DMS79 (cell line): ENCODE measurements around the gene DNAH14.

Source experiments
- DNase-seq: peaks from one replicate; lab custom pipeline; 2025; lab: John Stamatoyannopoulos, UW

Gene DNAH14

DNA sequence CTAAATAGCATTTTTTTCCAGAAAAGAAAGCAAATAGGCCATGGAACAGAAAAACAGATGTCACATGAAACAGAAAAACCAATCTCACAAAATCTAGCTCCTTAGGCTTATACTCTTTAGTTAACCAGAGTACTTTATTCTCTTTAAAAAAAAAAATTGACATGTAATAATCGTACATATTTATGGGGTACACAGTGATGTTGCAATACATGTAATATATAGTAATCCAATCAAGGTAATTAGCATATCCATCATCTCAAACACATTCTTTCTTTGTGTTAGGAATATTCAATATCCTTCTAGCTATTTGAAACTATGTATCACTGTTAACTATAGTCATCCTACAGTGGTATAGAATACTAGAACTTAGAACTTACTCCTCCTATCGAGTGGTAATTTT, 478.3 kb downstream of the DNAH14 start:
- no peak for DNase-seq

DNA sequence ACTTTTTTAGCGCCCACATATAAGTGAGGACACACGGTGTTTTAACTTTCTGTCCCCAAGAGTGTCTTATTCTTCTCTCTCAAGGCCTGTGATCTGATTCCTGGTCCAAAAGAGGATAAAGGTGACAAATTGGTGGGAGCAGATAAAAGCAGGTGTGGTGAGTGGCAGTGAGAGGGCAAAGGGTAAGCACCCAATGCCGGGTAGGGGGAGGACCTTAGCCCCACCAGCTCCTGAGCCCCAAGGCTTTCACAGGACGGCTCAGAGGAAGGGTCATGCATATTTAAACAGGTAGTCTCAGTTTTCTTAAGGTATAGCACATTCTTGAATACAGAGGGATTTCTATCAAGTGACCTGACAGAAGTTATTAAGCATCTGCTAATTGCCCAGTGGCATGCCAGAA, 478.8 kb downstream of the DNAH14 start:
- DNase-seq = no peak

DNA sequence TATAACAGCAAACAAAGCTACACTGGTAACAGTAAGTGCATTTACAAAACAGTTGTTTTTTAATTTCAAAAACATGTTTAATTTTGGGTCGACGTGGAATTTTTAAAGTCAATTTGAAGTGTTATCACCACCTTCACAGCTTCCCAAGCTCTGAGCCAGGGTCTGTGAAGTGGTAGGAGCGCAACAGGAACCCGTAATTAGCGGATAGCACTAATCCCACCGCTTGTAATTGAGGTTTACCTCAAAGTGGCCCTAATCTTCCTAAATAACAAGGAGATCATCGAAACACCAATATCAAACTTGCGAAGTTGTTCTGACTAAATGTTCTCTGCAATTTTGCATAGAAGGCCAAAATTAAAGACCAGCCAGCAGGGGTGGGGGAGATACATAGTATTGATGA, 479.6 kb downstream of the DNAH14 start:
- DNase-seq = no peak

DNA sequence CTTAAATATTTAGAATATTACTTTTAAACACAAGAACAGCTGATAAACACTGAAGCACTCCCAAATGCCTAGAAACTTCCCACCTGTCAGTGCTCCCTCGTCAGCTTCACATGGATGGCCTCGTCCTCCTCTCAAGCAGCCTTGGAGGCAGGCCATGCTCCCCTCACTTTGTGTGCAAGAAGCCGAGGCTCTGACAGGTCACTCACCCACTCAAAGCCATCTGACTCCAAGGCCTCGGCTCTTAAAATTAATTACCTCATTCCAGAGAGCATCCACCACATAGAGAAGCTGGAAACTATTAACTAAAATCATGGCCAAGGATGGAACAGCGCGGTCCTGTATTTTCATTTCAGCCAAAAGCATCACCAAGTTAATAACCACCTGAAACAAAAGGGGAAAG, 480.6 kb downstream of the DNAH14 start:
- DNase-seq = peak; percentile 58

DNA sequence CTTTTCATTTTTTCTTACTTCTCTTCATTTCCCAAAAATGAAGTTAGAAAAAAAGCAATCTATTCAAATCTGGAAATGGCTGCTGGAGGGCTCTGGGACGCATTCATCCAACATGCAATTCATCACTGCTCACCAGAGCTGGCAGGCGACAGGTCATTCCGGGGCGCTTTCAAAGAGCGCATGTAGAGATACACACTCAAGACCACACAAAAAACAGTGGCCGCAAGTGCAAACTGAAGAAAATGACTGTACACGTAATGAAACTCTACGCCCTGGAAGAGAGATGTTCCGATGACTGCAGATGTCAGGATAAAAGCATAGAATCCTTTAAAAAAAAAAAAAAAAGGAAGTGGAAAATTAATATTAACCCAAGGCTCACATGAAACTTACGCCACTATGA, 482.8 kb downstream of the DNAH14 start:
- DNase-seq = no peak

DNA sequence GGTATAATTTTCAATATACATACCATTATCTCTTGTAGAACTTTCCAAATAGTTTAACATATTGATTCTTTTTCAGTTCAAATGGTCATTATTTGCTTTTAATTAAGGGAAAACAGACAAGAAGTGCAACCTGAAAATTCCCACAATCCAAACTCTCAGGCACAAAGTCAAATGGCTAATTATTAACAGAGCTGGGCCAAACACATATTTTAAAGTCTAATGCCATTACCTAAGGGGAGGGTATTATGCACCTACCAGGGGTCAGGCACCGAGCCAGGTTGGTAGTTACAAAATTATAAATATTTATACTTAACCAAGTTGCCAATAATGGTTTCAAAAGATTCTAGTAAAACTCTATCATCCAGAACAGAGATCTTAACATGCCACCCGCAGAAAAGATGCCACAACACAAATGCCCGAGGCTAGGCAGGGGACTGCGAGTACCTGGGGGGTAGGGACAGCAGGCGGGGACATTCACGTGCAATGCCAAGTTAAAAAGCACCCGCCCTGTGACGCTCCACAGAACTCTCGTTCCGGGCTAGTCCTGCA, 483.4 kb downstream of the DNAH14 start:
- DNase-seq = no peak

DNA sequence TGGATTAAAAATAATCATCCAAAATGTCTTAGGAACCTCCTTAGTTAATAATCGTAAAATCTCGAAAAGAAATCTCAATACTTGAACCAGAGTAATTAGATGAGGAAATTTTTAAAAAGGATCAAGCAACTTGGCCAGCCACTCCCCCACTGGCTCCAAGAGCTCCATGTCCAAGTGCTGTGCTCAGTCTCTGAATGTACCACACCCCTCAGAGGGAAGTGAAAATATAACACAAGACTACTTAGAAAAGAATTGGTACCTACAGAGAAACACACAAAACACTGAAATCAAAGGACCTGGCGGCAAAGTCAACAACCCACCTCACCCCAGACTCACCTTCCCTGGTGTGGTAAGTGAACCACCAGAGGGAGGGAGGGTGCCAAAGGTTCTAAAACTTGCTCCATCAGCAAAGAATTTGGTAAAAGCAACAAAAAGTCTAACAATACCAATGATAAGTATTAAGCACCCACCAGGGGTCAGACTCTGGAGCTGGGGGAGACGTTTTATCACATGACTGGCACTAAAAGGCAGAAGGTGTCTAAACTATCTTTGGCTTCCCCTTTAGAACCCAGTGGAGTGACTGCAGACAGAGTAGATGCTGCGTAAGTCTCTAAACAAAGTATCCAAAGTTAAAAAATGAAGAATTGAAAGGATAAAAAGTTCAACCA, 484.4 kb downstream of the DNAH14 start:
- DNase-seq = no peak

DNA sequence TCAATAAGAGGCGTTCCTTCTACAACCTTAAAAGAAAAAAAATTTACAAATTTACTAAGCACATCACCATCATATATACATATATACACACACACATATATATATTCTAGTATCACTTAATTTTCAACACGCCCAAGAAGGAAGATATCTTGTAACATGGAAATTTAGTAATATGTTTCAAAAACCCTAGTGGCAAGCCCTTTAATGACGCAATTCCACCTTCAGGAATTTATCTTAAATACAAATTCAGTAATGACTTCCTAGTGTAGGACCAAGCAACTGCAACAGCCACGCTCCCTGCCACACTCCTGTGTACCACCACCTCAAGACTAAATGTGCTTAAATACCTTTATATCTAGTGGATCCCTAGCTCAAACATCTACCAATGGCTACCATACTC, 485.8 kb downstream of the DNAH14 start:
- DNase-seq = no peak

DNA sequence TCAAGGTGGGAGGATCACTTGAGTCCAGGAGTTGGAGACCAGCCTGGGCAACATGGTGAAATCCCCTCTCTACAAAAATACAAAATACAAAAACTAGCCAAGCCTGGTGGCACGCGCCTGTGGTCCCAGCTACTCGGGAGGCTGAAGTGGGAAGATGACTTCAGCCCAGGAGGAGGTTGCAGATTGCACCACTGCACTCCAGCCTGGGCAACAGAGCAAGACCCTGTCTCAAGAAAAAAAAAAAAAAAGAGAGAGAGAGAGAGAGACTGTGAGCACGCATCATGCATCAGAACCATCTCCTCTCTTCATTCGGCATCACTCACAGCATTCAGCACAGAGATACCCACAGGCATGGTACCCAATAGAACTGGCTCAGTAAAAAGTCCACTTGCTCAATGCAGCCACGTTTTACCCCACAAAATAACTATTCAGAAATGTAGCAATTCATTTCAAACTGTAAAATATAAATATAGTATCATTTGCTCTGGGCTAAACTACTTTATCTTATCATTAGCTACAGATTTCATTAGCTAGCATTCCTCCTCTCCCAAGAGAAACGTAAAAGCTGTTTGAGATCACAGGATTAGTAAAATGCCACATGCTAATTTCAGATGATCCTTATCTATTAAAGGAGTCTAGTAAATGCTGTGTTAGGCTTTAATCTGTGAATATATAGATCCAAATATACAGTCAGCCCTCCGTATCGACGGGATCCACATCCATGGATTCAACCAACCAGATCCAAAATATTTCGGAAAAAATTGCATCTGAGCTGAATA, 486.7 kb downstream of the DNAH14 start:
- no peak for DNase-seq

DNA sequence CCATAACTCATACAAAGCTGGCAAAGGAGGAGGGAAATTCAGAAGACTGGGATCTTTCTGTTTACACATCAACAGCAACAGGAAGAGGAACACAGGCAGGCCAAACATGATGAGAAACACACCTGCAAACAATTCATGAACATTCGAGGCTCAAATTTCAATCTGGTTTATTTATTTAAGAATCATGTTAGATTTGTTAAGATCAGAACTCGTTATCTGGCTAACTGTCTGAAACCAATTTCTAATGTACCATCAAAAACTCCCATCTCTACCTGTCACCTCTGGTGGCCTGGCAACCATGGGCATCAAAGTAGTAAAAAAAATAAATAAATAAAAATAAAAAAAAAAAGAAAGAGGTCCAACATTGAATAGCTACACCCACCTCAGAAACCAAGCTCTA, 488.6 kb downstream of the DNAH14 start:
- DNase-seq = no peak

DNA sequence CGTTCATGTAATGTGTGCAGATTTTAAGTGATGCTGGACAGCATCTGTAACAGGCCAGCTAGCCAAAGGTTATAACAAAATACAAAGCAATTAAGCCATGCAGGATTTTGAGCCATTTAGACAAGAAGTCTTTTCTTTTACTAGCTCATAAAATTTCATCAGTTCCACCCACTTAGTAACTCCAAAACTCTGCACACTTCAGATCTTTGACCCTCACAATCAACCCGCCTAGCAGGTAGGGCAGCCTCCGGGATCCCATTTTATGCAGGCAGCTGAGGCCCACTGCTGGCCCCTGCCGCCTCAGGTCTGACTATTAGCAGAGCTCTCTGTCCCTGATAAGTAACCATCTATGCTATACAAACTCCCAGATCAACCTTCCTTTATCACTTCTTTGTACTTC, 489.1 kb downstream of the DNAH14 start:
- DNase-seq = no peak

DNA sequence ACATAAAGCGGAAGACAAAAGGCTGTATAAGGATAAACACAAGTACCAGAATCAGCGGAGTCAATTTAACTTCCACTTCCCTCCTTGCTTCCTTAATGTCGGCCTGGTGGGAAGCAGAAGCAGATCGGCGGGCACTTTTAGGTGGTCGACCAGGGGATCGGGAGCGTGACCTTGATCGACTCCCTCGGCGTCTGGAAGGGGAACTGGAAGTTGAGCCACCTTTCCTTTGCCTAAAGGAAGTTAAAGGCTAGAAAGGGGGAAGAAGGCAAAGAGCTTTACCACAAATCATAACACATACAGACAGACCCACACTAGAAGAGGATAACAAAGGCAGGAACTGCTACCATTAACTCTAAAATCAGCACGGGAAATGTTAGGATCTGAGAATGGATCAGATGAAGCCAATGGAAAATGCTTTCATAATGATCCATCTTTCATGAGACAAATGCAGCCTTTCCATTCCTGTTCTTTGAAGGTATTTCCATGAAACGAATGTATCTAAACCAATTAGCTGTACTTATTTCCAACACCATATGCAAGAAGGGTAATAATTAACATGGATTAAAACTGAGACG, 492.6 kb downstream of the DNAH14 start:
- DNase-seq = no peak

DNA sequence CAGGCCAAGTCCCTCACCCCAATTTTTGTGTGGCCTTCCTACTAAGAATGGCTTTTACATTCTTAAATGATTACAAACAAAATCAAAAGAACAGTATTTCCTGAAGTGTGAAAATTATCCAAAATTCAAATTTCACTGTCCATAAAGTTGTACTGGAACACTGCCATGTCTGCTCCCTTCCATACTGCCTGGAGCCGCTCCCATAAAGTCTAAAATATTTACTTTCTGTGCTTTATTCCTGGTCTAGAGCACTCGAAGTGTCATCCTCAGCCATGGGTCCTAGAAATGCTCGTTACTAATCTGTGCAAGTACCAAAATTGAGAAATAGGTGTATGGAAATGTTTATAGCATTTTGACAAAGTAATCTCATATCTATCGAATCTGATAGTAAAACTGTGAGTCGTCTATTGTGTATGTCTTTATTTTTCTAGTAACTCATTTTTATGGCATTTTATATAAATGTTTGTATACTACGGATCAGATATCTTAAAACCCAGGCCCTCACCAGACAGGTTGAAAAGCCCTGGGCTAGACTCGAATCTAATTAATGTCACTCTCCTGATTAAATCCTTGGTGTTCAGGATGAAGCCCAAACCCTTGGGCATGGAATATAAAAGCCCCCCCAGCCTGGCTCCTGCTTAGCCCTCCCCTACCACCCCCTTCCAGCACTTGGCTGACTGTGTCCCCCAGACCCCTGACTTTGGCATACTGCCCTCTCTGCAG, 493.5 kb downstream of the DNAH14 start:
- DNase-seq = no peak

DNA sequence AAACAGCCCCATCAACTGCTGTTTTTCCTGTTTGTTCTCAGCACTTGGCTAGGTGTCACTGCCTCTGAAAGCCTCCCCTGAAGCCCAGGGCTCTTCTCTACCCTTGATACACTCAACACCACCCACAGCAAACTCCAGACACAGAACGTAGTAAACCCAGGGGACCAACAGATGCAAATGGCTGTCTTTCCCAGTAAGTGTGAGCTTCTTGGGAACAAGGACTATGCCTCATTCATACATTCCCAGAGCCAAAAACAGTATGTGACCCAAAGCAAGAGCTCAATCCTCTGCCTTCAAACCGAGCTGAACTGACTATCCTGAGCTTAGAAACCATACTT, 494.0 kb downstream of the DNAH14 start:
- DNase-seq = peak; percentile 22

DNA sequence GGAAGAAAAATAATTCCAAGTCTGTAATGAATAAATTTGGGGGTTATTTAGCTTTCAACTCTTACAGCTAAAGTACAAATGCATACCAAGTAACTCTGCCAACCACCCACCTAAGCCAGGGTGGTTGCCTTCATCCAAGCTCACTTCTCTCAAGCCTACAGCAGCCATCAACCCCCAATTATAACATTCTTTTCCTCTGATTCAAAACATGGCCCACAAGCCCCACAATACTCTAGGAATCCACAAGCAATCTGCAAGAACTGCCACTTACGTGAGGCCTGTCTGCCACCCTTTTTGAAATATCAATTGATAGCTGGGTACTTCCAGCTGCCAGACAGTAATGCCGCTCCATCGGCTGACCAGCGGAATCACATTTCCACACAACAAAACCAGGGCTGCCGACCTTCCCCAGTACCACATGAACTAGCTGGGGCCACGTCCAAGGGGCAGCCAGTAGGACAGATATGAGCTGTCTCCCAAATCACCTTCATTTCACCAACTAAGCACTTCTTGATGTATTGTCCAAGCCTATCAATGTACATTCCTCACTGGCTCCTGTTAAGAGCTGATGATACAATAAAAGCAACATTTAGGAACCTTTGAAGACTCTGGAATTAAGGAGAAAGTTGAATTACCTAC, 495.2 kb downstream of the DNAH14 start:
- no peak for DNase-seq

DNA sequence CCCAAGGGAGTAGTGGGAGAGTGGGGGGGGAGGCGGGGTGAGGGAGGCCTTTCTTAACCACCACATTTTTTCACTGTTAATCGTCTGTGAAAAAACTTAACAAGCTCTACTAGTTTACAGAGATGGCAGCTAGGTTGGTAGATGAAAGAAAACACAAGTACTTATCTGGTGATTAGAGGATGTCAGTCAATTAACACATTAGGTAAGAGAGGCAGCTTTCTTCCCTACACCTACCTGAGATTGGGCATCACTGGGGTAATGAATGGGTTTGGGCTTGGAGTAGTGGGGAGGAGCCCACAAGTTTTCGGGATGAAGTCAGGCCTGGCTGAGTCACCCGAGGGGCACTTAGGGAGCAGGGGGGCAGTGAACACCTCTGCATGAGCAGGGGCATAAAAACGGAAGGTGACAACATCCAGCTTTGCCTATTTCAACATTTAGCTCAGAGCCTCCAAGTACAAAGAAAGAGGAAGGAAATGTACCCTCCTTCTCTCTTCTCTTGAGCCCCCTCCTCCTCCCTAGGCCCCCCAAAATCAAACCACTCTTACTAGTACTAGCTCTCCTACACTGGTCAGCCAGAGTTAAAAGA, 495.8 kb downstream of the DNAH14 start:
- DNase-seq = no peak

DNA sequence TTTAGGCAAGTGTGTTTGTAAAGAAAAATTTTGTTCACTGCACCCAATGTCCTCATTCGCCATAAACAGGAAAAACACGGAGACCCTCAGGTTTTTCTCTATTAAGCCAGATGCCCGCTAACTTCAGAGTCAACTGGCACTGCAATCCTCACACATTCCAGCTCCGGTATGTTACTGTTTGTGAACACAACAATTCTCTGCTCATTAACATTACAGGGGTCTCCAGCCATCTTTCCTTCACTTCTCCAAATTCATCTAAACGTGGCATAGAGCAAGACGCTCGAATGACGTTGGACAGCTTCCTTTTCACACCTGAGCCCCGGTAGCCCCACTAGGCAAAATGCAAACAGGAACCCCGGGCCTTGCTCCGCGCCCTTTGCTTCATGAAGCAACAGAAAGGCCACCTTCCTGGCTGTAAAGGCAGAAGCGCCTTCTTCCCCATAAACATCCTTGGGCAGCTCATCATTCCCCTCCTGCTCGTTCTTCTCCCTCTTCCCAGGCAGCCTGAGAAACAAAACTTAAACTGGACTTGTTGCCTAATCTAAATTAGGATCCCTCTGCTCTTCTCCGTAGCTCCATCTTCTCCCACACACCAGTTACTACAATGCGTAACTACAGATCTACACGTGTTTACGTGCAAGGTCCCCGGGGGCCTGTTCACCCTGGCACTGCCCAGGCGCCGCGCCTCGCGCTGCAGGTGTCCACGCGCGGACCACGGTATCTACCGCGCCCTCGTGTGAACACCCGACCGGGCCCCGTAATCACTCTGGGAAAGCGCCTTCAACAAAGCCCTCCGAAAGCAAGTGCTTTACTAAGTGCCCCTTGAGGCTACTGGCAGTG, 497.1 kb downstream of the DNAH14 start:
- DNase-seq = peak; percentile 72

DNA sequence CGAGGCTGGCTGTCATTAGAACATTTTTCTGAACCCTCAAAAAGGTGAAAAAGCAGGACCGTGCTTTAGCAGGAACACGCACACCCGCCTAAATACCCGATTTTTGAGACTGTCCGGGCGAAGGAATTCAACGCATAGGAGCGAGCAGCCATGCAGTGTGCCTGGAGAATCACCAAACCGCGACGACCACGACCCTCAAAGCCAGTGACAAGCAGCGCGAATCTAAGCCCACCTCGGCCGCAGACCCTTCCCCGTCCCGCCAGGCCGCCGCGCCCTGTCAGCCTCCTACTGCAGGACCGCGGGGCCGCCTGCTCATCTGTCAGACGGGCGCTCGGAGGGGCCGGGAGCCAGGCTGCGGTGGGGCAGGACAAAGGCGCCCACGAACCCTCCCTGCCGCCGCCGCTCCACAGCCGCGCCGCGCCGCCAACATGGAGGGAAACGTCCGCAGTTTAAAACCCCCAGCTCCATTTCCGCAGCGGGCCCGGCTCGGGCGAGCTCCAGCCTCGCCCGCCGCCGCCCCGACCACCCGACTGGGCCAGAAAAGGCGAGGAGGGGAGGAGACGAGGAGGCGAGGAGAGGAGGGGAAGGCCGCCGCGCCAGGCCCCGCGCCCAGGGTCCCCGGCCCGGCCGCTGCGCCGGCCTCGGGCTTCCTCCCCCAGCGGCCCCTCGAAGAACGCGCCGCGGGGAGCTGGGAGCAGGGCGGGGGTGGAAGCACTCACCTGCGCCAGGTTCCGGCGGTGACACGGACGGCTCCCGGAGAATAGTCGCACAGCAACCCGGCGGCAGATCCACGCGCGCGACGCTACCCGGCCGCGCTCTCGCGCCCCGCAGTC, 498.0 kb downstream of the DNAH14 start, which contains the start of gene LBR:
Gene LBR (minus strand): TSS at position 804 of the 833 bp plus-strand sequence. CDS start 3,963 bp downstream, outside the sequence.
- peak; percentile 72 for DNase-seq

DNA sequence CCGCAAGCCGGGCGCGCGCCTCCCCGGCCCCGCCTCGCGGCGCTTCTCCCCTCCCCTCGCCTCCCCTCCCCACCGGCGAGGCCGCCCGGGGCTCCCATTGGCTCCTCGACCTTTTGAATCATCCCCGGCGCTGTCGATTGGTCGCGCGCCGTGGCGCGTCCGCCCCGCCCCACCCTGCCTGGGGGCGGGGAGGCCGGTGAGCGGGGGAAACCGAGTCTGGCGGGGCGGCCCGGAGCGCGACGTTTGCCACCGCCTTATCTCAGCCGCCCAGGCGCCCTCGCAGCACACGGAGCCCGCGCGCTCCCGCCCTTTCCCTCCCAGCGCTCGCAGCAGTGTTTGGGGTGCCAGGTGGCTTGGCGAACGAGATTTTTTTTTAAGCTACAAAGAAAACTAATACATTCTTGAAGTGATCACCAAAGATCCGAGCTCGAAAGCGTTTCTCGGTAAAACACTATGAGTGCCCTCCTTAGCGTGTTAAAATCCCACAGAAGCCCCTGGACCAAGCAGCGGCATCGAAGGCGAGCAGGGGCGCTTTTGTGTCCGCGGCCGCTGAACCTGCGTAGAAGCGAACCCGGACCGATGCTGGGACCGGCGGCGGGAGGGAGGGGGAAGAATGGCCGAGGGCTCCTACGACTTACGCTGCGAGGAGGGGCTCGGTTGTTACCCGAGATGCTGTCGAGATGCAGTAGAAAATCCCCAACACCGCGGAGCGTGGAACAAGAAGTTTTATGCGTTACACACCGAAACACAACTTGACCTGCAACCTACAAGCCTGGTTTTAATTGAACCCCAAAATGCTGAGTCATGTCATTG, 498.8 kb downstream of the DNAH14 start:
- peak; percentile 72 for DNase-seq
